Activated T-helper 1 cell treated with Interleukin-2 at 50 U/mL for 16 hours (primary cell): ENCODE results near the gene SNORC.
A peak's percentile ranks its signal among the peaks of the same experiment; 100 is the strongest.

Experiments used
- DNase-seq: peaks from one replicate; pipeline ENCODE4 v3.0.0-alpha.2; 2020; ENCODE audit warnings: low read depth

Gene SNORC

DNA sequence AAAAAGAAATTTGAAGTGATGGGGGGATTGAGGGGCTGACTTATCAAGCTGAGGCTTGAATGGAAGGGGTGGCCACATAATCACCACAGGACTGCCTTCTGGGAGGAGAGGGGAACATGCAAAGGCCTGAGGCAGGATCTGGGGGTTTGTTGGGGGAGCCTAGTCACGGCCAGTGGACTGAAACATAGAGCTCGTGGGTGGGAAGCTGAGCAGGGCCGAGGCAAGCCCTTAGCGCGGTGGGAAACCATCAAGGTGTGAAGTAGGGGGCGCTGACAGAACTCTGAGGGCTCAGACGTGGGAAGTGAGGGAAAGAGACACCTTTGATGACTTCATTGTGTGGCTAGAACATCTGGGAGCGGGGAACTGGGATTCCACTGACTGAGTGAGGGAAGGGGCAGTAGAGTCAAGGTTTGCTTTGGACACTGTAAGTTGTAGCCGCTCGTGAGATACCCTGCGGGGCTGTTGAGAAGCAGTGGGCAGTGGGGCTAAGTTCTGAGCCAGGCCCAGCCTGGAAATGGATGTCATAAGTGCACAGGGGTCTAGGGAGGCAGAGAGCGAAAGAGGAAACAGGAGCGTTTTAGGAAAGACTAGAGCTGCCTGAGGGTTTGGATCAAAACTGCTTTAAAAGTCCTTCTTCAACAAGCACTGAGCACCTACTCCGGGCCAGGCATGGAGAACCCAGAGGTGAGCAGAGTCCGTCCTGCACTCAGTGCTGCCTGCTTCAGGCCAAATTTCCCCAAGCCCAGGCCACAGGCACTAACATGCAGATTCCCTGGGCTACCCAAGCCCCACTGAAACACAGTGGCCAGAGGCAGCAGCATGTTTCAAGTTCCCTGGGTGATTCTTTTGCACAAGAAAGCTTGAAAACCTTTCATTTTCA lies 686 bp upstream of the SNORC start:
- no peak for DNase-seq

- DNase-seq = no peak
Observed at GRCh38 chr2:232870766-232871371, 805 bp downstream of the SNORC start.

- no peak for DNase-seq
Observed at GRCh38 chr2:232871418-232871834, 1.4 kb downstream of the SNORC start.

GRCh38 chr2:232871835-232872736 lies 2.0 kb downstream of the SNORC start:
- no peak for DNase-seq

GRCh38 chr2:232872826-232873225 lies 2.8 kb downstream of the SNORC start:
- no peak for DNase-seq

DNA sequence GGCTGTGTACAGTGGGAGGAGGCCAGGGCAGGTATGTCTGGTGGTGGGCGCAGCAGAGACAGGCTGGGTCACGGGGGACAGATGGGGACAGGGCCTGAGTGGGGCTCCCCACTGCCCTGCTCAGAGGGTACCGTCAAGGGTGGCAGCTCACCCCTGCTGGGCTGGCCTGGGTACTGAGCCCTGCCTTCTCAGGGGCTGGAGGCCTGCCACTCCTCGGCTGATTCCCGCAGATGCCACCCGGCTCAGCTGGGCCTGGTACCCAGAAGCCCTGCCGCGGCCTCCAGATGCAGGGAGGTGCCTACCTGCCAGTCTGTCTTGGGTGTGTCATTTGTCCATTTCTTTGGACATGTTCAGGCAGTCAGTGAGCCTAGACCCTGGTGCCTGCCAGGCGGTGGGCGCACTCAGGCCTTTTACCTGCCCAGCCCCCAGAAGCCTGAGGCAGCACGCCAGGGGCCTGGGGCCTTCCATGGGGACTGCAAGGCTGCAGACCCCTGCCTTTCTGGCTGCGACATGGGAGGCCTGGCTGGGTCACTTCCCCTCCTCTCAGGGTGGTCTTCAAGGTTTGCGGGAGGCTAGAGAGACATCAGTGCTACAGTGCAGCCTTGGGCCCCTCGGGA lies 3.3 kb downstream of the SNORC start:
- DNase-seq = no peak

DNA sequence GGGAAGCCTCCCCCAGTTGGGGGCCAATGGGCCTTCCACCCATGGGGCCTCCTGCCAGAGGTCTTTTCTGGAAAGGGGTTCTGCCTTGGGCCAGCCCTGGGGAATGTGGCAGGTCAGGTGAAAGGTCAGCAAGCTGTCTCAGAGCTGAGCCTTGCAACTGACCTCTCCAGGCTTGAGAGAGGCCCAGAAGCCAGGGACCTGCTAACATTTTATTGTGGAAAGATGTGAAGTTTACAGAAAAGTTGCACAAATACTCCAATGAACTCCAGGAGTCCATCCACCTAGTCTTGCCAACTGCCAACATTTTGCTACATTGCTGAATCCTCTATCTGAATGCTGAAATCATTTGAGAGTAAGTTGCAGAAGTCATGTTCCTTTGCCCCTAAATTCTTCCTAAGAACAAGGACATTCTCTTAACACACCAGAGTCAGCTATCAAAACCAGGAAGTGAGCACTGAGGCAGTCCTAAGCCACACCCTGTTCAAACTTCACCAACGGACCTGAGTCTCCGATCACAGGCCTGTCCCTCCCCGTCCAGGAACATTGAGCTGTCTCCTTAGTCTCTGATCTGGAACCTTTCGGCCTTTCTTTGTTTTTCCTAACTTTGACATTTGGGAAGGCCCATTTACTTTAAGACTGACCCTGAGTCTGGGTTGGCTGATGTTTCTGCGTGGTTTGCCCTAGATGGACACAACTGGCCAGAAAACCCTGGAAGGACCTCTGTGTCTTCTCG lies 4.0 kb downstream of the SNORC start:
- no peak for DNase-seq

DNA sequence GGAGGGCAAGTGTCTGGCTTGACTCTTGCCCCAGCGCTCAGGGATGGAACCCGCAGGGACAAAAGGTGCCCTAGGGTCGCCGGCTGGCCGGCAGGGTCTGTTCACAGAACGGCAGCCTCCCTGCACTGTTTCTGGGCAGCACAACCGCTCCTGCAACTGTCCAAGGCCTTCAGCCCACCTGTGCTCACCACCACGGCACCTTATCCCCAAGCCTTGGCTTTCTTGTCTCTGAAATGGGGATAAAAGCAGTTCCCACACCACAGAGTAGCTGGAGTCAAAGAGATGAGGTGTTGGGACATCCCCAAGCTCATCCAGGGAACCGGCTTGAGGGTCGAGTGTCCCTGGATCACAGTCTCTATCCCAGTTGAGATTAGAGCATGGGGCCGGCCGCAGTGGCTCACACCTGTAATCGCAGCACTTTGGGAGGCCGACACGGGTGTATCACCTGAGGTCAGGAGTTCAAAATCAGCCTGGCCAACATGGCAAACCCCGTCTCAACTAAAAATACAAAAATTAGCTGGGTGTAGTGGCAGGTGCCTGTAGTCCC lies 4.7 kb downstream of the SNORC start:
- DNase-seq = no peak

DNA sequence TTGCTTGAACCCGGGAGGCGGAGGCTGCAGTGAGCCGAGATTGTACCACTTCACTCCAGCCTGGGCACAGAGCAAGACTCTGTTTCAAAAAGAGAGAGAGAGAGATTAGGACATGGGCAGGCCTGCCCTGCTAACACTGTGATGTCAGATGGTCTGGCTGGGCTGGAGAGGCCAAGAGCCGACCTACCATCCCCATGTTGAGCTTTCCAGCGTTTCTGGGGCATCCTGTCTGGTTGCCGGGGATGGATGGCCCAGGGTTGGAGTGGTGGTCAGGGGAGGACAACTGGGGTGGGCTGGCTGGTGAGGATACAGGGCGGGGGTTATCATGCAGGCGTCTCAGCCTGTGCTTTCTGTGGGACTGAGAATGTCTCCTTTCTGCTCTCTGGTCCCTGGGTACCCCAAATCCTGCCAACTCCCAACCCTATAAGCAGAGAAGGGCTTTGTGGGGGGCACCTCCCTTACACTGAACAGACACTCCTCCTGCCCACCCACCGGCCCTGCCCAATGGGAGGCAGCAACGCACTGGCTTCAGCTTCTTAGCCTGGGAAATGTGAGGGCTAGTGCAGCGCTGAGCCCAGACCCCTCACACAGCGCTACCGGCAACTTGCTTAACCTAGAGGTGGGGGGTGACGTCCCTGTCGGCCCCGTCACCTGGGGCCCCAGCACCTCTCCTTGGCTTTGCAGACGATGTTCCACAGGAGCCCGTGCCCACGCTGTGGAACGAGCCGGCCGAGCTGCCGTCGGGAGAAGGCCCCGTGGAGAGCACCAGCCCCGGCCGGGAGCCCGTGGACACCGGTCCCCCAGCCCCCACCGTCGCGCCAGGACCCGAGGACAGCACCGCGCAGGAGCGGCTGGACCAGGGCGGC lies 5.4 kb downstream of the SNORC start:
- DNase-seq = no peak

- DNase-seq = peak; percentile 13
Observed at GRCh38 chr2:232876161-232876977, 6.3 kb downstream of the SNORC start.

- no peak for DNase-seq
Observed at GRCh38 chr2:232876978-232877441, 6.9 kb downstream of the SNORC start.

GRCh38 chr2:232877940-232878511 lies 8.0 kb downstream of the SNORC start:
- DNase-seq = no peak

- DNase-seq = no peak
Observed at GRCh38 chr2:232878855-232879617, 9.0 kb downstream of the SNORC start.

GRCh38 chr2:232879618-232880494 lies 9.8 kb downstream of the SNORC start:
- no peak for DNase-seq

DNA sequence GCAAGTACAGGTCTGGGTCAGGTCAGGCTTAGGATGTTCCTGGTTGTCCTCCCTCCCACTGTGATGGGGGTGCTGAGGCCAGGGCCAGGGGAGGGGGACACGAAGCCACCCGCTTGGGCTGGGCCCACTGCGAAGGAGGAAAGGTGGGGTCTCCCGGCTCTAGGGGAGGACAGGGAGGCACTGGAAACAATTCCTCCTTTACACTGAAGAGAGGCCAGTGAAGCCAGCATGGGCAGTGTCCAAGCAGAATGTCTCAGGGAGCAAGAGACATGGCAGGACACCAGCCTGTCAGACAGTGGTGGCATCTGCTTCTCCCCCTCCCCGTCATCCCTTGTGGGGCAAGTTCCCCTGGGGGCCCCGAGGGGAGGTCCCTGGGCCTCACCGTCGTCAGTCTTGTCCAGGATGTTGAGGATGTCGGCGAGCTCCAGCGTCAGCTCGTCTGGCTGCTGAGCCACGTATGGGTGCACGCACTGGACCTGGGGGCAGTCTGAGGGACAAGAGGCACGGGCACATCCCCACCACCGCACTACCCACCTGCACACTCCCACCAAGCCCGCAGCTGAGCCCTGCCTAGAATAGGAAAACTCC lies 10.8 kb downstream of the SNORC start:
- DNase-seq = no peak

- DNase-seq = no peak
Observed at GRCh38 chr2:232882085-232882484, 12.0 kb downstream of the SNORC start.
